Measurements from ENCODE around the gene CRYBB3. TPM values are rescaled to one million over a fixed set of nuclear protein-coding genes. Genes with fewer than 3 reads are reported as not detected.

The CRYBB3 gene
- total RNA-seq, 6 experiments from 2014 or later, result 0.40 to 0.70 (median 0.69) TPM; not detected in 3

GRCh38 chr22:25167834-25168601, 31.6 kb upstream of the CRYBB3 start:
- DNase-seq (peak; percentile 57 to 76 (median 75)), ATAC-seq (peak; percentile 20 to 61 (median 48))
- H3K27me3 ChIP-seq, result no peaks in the 10 kb centered on the region
- H3K4me3 ChIP-seq, result no peak overlapping the region
- 30% methylated on average over 12 of the region's 14 CpGs for WGBS (ENCODE audit: insufficient coverage, low coverage, low lambda C conversion rate, missing lambda C conversion rate)
- H3K27ac ChIP-seq, result peak overlapping the region; percentile 11 to 78 (median 66)
- H3K4me1 ChIP-seq, result peaks cover 0 to 74% (median 32%) of the 10 kb centered on the region in 4 donors
- intact Hi-C loops (cut with DNase I), result loop anchor here in 1 of 2 donors (5.0 kb wide), 1 partner anchor 56 kb away; no protein-coding TSS in a partner anchor
- H3K9me3 ChIP-seq, result no peaks in the 10 kb centered on the region
- TF ChIP-seq POLR2A (IDR thresholded peaks at IDR 0.05) (no peak), CTCF (IDR thresholded peaks at IDR 0.05) (no peak)
- peaks cover 0 to 9% (median 3%) of the 10 kb centered on the region in 4 donors for H3K36me3 ChIP-seq

GRCh38 chr22:25169278-25170031, 30.2 kb upstream of the CRYBB3 start:
- H3K4me3 ChIP-seq, result no peak overlapping the region
- H3K4me1 ChIP-seq, result peaks cover 0 to 67% (median 30%) of the 10 kb centered on the region in 4 donors
- H3K27ac ChIP-seq, result peak overlapping the region; percentile 44 to 78 (median 66)
- no peaks in the 10 kb centered on the region for H3K27me3 ChIP-seq
- peaks cover 0 to 19% (median 9%) of the 10 kb centered on the region in 4 donors for H3K36me3 ChIP-seq
- intact Hi-C loops (cut with DNase I), result loop anchor here (5.0 to 10.0 kb wide), 3 partner anchors 57 to 95 kb away; no protein-coding TSS in a partner anchor
- 41% methylated on average over 9 of the region's 17 CpGs for WGBS (ENCODE audit: insufficient coverage, low coverage, low lambda C conversion rate, missing lambda C conversion rate)
- peak; percentile 83 to 96 (median 93) for DNase-seq
- no peaks in the 10 kb centered on the region for H3K9me3 ChIP-seq
- TF ChIP-seq CTCF (IDR thresholded peaks at IDR 0.05) (no peak), POLR2A (IDR thresholded peaks at IDR 0.05) (peak; percentile 10)
- peak; percentile 61 to 87 (median 81) for ATAC-seq

- Histone ChIP-seq H3K4me1 (peaks cover 0 to 59% (median 25%) of the 10 kb centered on the region in 4 donors), H3K4me3 (no peak overlapping the region), H3K27ac (peak overlapping the region in 2 of 3 donors; percentile 45 to 78), H3K36me3 (peaks cover 3 to 30% (median 15%) of the 10 kb centered on the region in 4 donors), H3K27me3 (no peaks in the 10 kb centered on the region), H3K9me3 (no peaks in the 10 kb centered on the region)
- 23% methylated on average over 11 of the region's 16 CpGs for WGBS (ENCODE audit: insufficient coverage, low coverage, low lambda C conversion rate, missing lambda C conversion rate)
- ATAC-seq (no peak), DNase-seq (no peak)
- intact Hi-C loops (cut with DNase I), result loop anchor here (10.0 kb wide), 2 partner anchors 76 to 96 kb away; no protein-coding TSS in a partner anchor
- TF ChIP-seq CTCF (IDR thresholded peaks at IDR 0.05), result no peak
- no peak for TF ChIP-seq POLR2A (IDR thresholded peaks at IDR 0.05)
Measured at GRCh38 chr22:25170426-25170980, 29.2 kb upstream of the CRYBB3 start.

GRCh38 chr22:25172153-25172552, 27.5 kb upstream of the CRYBB3 start:
- Histone ChIP-seq H3K27ac (no peak overlapping the region), H3K4me3 (no peak overlapping the region), H3K4me1 (peaks cover 0 to 43% (median 16%) of the 10 kb centered on the region in 4 donors), H3K9me3 (no peaks in the 10 kb centered on the region), H3K36me3 (peaks cover 3 to 46% (median 23%) of the 10 kb centered on the region in 4 donors), H3K27me3 (no peaks in the 10 kb centered on the region)
- no CpG with 5 or more reads among the region's 5 CpGs for WGBS (ENCODE audit: insufficient coverage, low coverage, low lambda C conversion rate, missing lambda C conversion rate)
- intact Hi-C loops (cut with DNase I), result loop anchor here (10.0 kb wide), 2 partner anchors 77 to 97 kb away; no protein-coding TSS in a partner anchor
- TF ChIP-seq CTCF (IDR thresholded peaks at IDR 0.05) (peak; percentile 50 to 65 (median 54)), POLR2A (IDR thresholded peaks at IDR 0.05) (no peak)
- DNase-seq (no peak), ATAC-seq (peak; percentile 14 to 46 (median 28))

All from right lobe of liver (tissue), 6 donors.